Ovary (tissue), 9 donors: ENCODE measurements around the gene ADAMTS12. TPM values are rescaled to one million over a fixed set of nuclear protein-coding genes. Genes with fewer than 3 reads are reported as not detected.

Source experiments
- DNase-seq, 5 donors: peaks; one replicate each; pipeline ENCODE4 v3.0.0-alpha.2; 2019 to 2020
- H3K27ac ChIP-seq, 2 donors: fragments of 200-600 bp; one replicate each; pipeline versions ENCODE4 v1.5.1 to v1.8.0; 2019 to 2022
- H3K27me3 ChIP-seq: fragments of 200-600 bp; one replicate; pipeline ENCODE4 v1.8.0; 2022
- H3K36me3 ChIP-seq: fragments of 200-600 bp; sonication (generic); one replicate; pipeline ENCODE4 v1.5.1; 2019
- H3K4me1 ChIP-seq: one replicate; pipeline ENCODE4 v1.8.1; 2013; ENCODE audit warnings: mild to moderate bottlenecking, moderate library complexity; ENCODE audit not compliant: insufficient read depth
- H3K4me3 ChIP-seq: fragments of 200-600 bp; sonication (generic); one replicate; pipeline ENCODE4 v1.5.1; 2017
- H3K9me3 ChIP-seq, 2 donors: fragments of 200-600 bp in 1 of 2; sonication (generic) in 1 of 2; one replicate each; pipeline versions ENCODE4 v1.5.1 to v1.8.1; 2013 to 2019; ENCODE audit warnings: mild to moderate bottlenecking in 1 of 2, moderate library complexity in 1 of 2
- CTCF ChIP-seq, 3 donors: fragments of 450-650 bp in 2 of 3; fragments of 200-600 bp in 1 of 3; IDR thresholded peaks; one replicate each; pipeline versions ENCODE4 v1.5.1 to v1.8.0; 2016 to 2022; ENCODE audit warnings: antibody characterized with exemption in 3 of 3, mild to moderate bottlenecking in 1 of 3
- EP300 ChIP-seq: sonication (generic); formaldehyde crosslinking; IDR thresholded peaks from one replicate; pipeline ENCODE4 v1.6.1; 2017; ENCODE audit warnings: antibody characterized with exemption
- POLR2A ChIP-seq: fragments of 450-650 bp; IDR thresholded peaks from one replicate; pipeline ENCODE4 v1.6.1; 2017; ENCODE audit warnings: antibody characterized with exemption, mild to moderate bottlenecking, moderate library complexity
- WGBS, 3 donors: extraction: QIAGEN DNeasy Blood & Tissue Kit in 1 of 3; methylation state at CpG; one replicate each; pipeline versions ENCODE4 v1.1.5 to v1.1.7; 2013 to 2017; 5-methylcytosine and 5-hydroxymethylcytosine counted together
- intact Hi-C, 4 donors: fragments of 100-400 bp; cut with DNase I; formaldehyde crosslinking; loops; one replicate each; pipeline versions ENCODE4 v1.11.0 to v1.15.1; 2022 to 2023
- polyA plus RNA-seq, 2 donors: library from polyadenylated mRNA; stranded (reverse); fragments of 200-250 nt in 1 of 2; fragments of 350-450 nt in 1 of 2; fragmentation: Illumina TruSeq in 1 of 2; extraction: RNeasy Lipid Tissue Mini Kit (QIAGEN cat#74804) in 1 of 2; gene quantifications; one replicate each; pipeline ENCODE4 v1.2.3, GENCODE V29; 2013 to 2014
- total RNA-seq, 7 donors: library from RNA; depleted of rRNA in 2 of 7; stranded (reverse); fragments of >200 nt in 2 of 7; fragmentation: NEBNext Ultra II Directional in 3 of 7; extraction: Animal tissue kit (Norgen Biotek cat#: 25700) in 3 of 7; gene quantifications; one replicate each; pipeline versions ENCODE4 v1.1.0 to v1.2.4, GENCODE V29; 2016 to 2023
- donor health status: DM: no; HTN: no; CAD: no; lungs with moderate emphysema.
- donor health status: DM: no; HTN: no; CAD: no.
- donor health status: Bipolar disorder and iron deficiency.
- donor health status: DM: yes; HTN: yes; CAD: no.
- donor health status: DM: no; HTN: no; CAD: no.
- donor health status: DM: yes; HTN: yes; CAD: no.

ADAMTS12 gene
- total and polyA plus RNA-seq, 9 donors = 2.9 to 9.8 (median 5.5) TPM

- Histone ChIP-seq H3K27me3 (no peaks in the 10 kb centered on the region), H3K4me1 (no peaks in the 10 kb centered on the region), H3K9me3 (no peaks in the 10 kb centered on the region), H3K36me3 (no peaks in the 10 kb centered on the region), H3K27ac (no peak overlapping the region), H3K4me3 (no peak overlapping the region)
- 88 to 93% (median 89%) methylated on average over 3 of the region's 3 CpGs for WGBS, 3 donors
- intact Hi-C loops = no loop called here
- DNase-seq = no peak
- no peak for TF ChIP-seq CTCF (IDR thresholded peaks at IDR 0.05)
- no peak for TF ChIP-seq EP300
- no peak for TF ChIP-seq POLR2A
These were observed 195.4 kb downstream of the ADAMTS12 start for GRCh38 chr5:33696411-33696810.

GRCh38 chr5:33692980-33693379, 198.8 kb downstream of the ADAMTS12 start:
- Histone ChIP-seq H3K9me3 (no peaks in the 10 kb centered on the region), H3K27me3 (no peaks in the 10 kb centered on the region), H3K36me3 (no peaks in the 10 kb centered on the region), H3K4me1 (no peaks in the 10 kb centered on the region), H3K27ac (no peak overlapping the region), H3K4me3 (no peak overlapping the region)
- TF ChIP-seq EP300 (no peak), POLR2A (no peak), CTCF (IDR thresholded peaks at IDR 0.05) (no peak)
- intact Hi-C loops = no loop called here
- no peak for DNase-seq
- WGBS, 3 donors = 70 to 84% (median 79%) methylated on average over 2 of the region's 2 CpGs

- no peak for DNase-seq
- Histone ChIP-seq H3K36me3 (no peaks in the 10 kb centered on the region), H3K4me1 (no peaks in the 10 kb centered on the region), H3K4me3 (no peak overlapping the region), H3K27ac (no peak overlapping the region), H3K27me3 (no peaks in the 10 kb centered on the region), H3K9me3 (no peaks in the 10 kb centered on the region)
- intact Hi-C loops = no loop called here
- no peak for TF ChIP-seq EP300
- TF ChIP-seq CTCF (IDR thresholded peaks at IDR 0.05) = no peak
- TF ChIP-seq POLR2A = no peak
These were observed 199.9 kb downstream of the ADAMTS12 start for GRCh38 chr5:33691856-33692255.

- no peaks in the 10 kb centered on the region for H3K9me3 ChIP-seq
- DNase-seq = no peak
- no peaks in the 10 kb centered on the region for H3K4me1 ChIP-seq
- intact Hi-C loops = no loop called here
- no peaks in the 10 kb centered on the region for H3K36me3 ChIP-seq
- no peak overlapping the region for H3K4me3 ChIP-seq
- TF ChIP-seq EP300 = no peak
- TF ChIP-seq POLR2A = no peak
- TF ChIP-seq CTCF (IDR thresholded peaks at IDR 0.05) = no peak
- 82 to 90% (median 90%) methylated on average over 9 of the region's 9 CpGs for WGBS, 3 donors
- no peaks in the 10 kb centered on the region for H3K27me3 ChIP-seq
- no peak overlapping the region for H3K27ac ChIP-seq
These were observed 201.2 kb downstream of the ADAMTS12 start for GRCh38 chr5:33690374-33691135.
